GM23248 (cell line): Measurements from ENCODE around the gene HK3.

ENCODE experiments used
- EZH2 ChIP-seq: fragments of 200-600 bp; sonication (generic); IDR thresholded peaks from 2 replicates; pipeline ENCODE4 v1.6.1; 2018; ENCODE audit warnings: antibody characterized with exemption, mild to moderate bottlenecking; ENCODE audit not compliant: insufficient read depth, poor library complexity, severe bottlenecking
- EZH2phosphoT487 ChIP-seq: fragments of 200-600 bp; sonication (generic); IDR thresholded peaks from 2 replicates; pipeline ENCODE4 v1.6.1; 2018; ENCODE audit warnings: antibody characterized with exemption, moderate library complexity, mild to moderate bottlenecking, low read depth; ENCODE audit not compliant: insufficient read depth

DNA sequence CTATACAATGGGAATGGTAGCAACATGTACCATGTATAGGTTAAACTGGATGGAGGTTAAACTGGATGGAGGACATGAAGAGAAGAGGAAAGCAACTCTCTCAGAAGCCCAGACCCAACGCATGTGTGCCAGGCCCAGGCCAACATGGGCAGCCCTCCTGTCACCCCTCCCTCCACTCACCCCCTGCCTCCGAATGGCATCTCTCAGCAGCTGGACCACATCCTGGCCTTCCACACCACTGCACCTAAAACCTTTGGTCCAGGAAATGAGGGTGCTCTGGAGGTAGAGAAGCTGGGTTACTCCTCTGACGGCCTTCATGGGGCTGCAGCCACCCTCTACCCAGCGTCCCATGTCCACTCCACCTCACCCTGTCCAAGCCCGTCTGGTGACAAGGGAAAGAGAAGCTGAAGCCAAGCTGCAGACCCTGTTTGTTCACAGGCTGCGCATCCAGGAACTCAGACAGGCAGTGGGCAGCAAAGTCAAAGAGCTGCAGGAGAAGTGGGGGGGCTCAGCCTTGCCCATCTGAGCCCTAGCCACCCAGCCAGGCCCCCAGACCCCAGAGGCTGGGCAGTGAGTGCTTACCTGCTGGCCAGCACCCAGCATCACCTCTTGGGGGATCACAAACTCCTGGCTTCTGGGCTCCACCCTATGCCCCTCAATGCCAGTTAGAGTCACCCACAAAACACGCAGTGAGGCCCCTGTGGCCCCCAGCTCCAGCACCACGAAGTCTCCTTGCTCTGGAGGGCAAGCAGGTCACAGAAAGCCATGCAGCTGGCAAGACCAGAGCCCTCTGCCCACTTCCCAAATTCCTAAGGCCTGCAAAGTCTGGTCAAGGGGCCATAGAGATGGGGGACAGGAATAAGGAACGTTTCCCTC is 8.5 kb downstream of the HK3 start:
- TF ChIP-seq EZH2phosphoT487 = no peak
- no peak for TF ChIP-seq EZH2
